Measurements from ENCODE around the gene HLF.

Gene HLF

GRCh38 chr17:55340176-55340575 lies 75.4 kb downstream of the HLF start:
- DNase-seq (ENCODE audit: extremely low read depth, insufficient read length): no peak
- no peaks in the 10 kb centered on the region; the same call in 1 of the 2 replicates for H3K27me3 ChIP-seq (replicated peaks; ENCODE audit: control insufficient read depth, insufficient read depth, low read length)
- TF ChIP-seq, protein P1, sequence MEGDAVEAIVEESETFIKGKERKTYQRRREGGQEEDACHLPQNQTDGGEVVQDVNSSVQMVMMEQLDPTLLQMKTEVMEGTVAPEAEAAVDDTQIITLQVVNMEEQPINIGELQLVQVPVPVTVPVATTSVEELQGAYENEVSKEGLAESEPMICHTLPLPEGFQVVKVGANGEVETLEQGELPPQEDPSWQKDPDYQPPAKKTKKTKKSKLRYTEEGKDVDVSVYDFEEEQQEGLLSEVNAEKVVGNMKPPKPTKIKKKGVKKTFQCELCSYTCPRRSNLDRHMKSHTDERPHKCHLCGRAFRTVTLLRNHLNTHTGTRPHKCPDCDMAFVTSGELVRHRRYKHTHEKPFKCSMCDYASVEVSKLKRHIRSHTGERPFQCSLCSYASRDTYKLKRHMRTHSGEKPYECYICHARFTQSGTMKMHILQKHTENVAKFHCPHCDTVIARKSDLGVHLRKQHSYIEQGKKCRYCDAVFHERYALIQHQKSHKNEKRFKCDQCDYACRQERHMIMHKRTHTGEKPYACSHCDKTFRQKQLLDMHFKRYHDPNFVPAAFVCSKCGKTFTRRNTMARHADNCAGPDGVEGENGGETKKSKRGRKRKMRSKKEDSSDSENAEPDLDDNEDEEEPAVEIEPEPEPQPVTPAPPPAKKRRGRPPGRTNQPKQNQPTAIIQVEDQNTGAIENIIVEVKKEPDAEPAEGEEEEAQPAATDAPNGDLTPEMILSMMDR (IDR thresholded peaks at IDR 0.05; ENCODE audit: insufficient read depth, low read length, poor library complexity, severe bottlenecking): no peak
- no peak overlapping the region for H3K4me3 ChIP-seq (replicated peaks; ENCODE audit: low read depth, low read length)
- H3K36me3 ChIP-seq (ENCODE audit: control insufficient read depth, insufficient read depth, low read length): no peaks in the 10 kb centered on the region

DNA sequence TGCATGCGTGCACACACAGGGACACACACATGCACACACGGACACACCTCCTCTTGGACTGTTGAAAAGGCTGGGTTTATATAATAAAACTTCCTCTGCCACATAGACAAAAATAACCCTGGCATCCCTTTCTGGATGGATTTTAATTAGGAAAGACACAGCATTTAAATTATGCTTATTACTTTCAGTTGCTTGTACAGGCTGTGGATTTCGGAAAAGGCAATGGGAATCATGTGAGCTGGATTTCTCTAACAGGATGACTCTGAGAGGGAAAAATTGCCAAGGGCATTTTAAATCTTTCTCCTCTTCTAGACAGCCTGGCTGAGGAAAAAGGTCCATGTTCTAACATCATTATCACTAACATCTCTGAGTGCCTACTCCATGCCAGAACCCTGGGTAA lies 75.9 kb downstream of the HLF start:
- Histone ChIP-seq H3K4me3 (replicated peaks; ENCODE audit: low read depth, low read length) (no peak overlapping the region), H3K27me3 (replicated peaks; ENCODE audit: control insufficient read depth, insufficient read depth, low read length) (no peaks in the 10 kb centered on the region; the same call in 1 of the 2 replicates), H3K36me3 (ENCODE audit: control insufficient read depth, insufficient read depth, low read length) (no peaks in the 10 kb centered on the region)
- TF ChIP-seq, protein P1 (IDR thresholded peaks at IDR 0.05; ENCODE audit: insufficient read depth, low read length, poor library complexity, severe bottlenecking): no peak
- no peak for DNase-seq (ENCODE audit: extremely low read depth, insufficient read length)

DNA sequence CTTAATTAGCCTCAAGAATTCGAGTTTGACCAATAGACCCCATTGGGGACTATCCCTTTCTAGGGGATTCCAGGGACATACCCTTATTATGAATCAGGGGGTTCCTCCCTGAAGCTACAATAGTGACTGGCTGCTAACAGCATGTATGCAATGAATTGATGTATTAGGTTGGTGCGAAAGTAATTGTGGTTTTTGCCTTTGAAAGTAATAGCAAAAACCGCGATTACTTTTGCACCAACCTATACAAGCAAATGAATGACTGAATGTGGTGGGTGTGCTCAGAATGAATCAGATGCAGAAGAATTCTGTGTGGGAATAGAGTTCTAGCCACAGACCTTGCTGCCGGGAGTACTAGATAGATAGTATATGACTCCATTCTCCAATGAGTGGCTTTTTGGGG lies 76.7 kb downstream of the HLF start:
- H3K36me3 ChIP-seq (ENCODE audit: control insufficient read depth, insufficient read depth, low read length): no peaks in the 10 kb centered on the region
- no peak for DNase-seq (ENCODE audit: extremely low read depth, insufficient read length)
- no peak overlapping the region for H3K4me3 ChIP-seq (replicated peaks; ENCODE audit: low read depth, low read length)
- TF ChIP-seq, protein P1 (IDR thresholded peaks at IDR 0.05; ENCODE audit: insufficient read depth, low read length, poor library complexity, severe bottlenecking): no peak
- no peaks in the 10 kb centered on the region; the same call in 1 of the 2 replicates for H3K27me3 ChIP-seq (replicated peaks; ENCODE audit: control insufficient read depth, insufficient read depth, low read length)

DNA sequence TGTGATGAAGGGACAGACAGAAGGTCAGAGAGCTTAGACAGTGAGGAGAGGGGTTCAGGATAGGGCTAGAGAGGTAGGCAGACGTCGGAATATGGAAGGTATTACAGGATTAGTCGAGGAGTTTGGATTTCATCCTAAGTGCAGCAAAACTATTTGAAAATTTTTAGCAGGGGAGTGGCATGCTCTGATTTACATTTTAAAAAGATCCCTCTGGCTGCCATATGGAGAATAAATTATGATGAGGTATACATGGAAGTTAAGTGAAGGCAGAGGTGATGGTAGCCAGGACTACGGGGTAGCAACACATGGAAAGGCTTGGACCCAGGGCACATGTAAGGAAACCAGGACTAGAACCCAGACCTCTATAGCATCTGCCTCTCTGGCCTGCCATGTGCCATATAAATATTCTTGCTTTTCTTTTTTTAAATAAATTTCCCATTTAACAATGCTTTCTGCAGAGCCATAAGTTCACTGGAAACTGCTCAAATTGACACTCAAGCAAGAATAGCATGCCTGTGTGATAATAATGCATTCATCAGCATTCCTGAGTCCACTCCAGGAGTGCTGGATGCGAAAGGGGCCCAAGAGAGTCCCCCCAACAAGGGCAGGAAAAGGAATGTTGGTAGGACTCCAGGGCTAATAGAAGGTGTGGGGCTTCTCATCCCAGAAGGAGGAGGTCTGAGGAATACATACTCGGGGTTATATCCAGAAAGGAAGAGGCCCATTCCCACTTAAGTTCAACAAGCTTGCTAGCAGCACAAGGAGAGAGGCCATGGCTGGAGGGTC lies 78.2 kb downstream of the HLF start:
- Histone ChIP-seq H3K27me3 (replicated peaks; ENCODE audit: control insufficient read depth, insufficient read depth, low read length) (no peaks in the 10 kb centered on the region; the same call in 1 of the 2 replicates), H3K4me3 (replicated peaks; ENCODE audit: low read depth, low read length) (no peak overlapping the region), H3K36me3 (ENCODE audit: control insufficient read depth, insufficient read depth, low read length) (no peaks in the 10 kb centered on the region)
- TF ChIP-seq, protein P1 (IDR thresholded peaks at IDR 0.05; ENCODE audit: insufficient read depth, low read length, poor library complexity, severe bottlenecking): no peak
- DNase-seq (ENCODE audit: extremely low read depth, insufficient read length): no peak

DNA sequence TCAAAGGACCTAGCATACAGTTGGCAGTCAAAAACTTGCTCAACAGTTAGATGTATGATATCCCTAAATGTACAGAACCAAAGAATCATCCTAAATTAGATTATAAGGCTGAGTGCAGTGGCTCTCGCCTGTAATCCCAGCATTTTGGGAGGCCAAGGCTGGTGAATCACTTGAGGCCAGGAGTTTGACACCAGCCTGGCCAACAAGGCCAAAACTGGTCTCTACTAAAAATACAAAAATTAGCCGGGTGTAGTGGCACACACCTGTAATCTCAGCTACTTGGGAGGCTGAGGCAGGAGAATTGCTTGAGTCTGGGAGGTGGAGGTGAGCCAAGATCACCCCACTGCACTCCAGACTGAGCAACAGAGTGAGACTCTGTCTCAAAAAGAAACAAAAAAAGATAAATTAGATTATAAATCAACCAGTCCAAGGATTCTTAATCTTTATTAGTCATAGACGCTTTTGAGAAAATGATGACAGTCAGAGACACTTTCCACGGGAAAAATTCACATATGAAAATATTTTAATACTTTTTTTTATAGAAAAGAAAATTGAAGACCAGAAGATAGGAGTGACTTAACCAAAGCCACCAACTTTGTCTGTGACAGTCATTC lies 79.2 kb downstream of the HLF start:
- DNase-seq (ENCODE audit: extremely low read depth, insufficient read length): no peak
- H3K4me3 ChIP-seq (replicated peaks; ENCODE audit: low read depth, low read length): no peak overlapping the region
- no peaks in the 10 kb centered on the region; the same call in 1 of the 2 replicates for H3K27me3 ChIP-seq (replicated peaks; ENCODE audit: control insufficient read depth, insufficient read depth, low read length)
- TF ChIP-seq, protein P1 (IDR thresholded peaks at IDR 0.05; ENCODE audit: insufficient read depth, low read length, poor library complexity, severe bottlenecking): no peak
- H3K36me3 ChIP-seq (ENCODE audit: control insufficient read depth, insufficient read depth, low read length): no peaks in the 10 kb centered on the region

Measured in GM06990 (cell line).